Epithelial cell of proximal tubule (primary cell): Measurements from ENCODE around the gene CHN2. TPM values are rescaled to one million over a fixed set of nuclear protein-coding genes. Genes with fewer than 3 reads are reported as not detected.

Experiments
- DNase-seq: peaks from one replicate; pipeline ENCODE4 v3.0.0-alpha.2; 2011; ENCODE audit warnings: low read depth
- H3K4me3 ChIP-seq: 2 replicates; pipeline ENCODE4 v1.5.1; 2011; ENCODE audit warnings: low read depth, mild to moderate bottlenecking, low read length
- CTCF ChIP-seq: conservative IDR thresholded peaks from 2 replicates; pipeline ENCODE4 v1.5.1; 2012; ENCODE audit warnings: low read depth, mild to moderate bottlenecking, low read length
- total RNA-seq: library from RNA; depleted of rRNA; stranded (reverse); fragments of >200 nt; gene quantifications from 2 replicates; pipeline ENCODE4 v1.2.3, GENCODE V29; 2015

The CHN2 gene
- total RNA-seq, 1 donor from 2014 or later = 0.35 TPM

GRCh38 chr7:29331163-29331562, 136.6 kb downstream of the CHN2 start:
- no peak overlapping the region for H3K4me3 ChIP-seq
- DNase-seq = no peak
- no peak for TF ChIP-seq CTCF

DNA sequence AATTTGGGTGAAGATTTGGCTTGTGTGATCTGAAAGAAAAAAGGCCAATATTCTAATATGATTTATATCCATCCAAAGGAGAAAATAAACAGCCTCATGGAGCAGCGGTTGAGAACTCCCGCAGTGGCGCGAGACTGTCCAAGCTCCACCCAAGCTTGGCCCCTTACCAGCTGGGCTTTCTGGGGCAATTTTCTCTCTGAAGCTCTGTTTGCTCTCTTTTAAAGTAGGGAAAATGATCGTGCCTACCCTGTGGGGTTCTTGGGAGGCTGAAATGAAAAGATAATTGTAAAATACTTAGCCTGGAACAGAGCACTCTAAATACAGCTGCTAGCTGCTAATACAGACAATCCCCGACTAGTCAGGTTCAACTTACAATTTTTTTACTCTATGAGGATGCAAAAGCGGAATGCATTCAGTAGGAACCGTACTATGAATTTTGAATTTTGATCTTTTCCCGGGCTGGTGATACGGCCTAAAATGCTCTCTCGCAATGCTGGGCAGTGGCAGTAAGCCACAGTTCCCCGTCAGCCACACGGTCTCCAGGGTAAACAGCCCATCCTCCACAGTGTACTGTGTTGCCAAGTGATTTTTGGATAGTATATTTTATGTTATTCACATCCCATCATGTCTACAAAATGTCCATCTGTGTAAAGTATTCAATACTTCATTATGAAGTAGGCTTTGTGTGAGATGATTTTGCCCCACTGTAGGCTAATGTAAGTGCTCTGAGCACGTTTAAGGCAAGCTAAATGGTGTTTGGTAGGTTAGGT, 137.7 kb downstream of the CHN2 start:
- DNase-seq = no peak
- no peak for TF ChIP-seq CTCF
- H3K4me3 ChIP-seq = no peak overlapping the region

DNA sequence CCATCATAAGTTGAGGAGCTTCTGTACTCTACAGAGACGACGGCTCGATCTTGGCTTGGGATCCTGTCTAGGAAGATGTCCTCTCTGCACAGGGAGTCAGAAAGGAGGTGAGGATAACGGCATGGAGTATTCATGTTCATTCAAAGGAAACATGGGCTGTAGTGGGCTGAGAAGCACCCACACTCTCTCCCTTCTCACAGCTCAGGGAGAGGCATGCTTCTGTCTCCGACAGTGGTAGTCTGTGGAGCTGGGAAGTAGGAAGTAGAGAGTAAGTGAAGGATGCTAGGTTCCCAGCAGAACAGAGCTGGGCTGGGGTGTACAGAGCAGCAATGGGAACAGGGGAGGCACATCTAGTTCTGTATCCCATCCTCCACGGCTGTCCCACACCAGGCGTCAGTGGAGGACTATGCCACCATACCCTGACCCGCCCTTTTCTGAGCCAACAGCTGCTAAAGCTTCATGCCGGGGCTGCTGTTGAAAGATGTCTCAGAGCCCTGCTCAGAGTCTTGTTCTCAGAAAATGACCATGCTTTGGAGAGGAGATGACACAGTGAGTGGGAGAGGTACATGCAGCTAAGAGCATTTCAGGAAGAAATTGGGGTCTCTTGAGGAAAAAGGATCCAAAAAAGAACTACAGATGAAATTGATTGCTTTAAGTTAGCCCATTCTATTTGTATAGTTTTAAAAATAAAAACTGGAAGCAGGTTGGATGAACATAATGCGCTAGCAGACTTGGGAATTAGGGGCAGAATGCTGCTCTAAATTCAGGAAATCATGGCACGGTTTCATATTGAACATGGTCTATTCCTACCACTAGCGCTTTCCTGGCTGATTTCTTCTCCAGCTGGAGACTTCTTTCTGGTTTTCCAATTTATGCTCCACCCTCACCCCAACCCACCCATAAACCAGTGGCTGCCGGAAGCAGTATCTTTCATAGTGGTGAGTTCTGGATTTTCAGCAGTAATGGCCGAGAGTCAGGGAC, 138.6 kb downstream of the CHN2 start:
- TF ChIP-seq CTCF = no peak

DNA sequence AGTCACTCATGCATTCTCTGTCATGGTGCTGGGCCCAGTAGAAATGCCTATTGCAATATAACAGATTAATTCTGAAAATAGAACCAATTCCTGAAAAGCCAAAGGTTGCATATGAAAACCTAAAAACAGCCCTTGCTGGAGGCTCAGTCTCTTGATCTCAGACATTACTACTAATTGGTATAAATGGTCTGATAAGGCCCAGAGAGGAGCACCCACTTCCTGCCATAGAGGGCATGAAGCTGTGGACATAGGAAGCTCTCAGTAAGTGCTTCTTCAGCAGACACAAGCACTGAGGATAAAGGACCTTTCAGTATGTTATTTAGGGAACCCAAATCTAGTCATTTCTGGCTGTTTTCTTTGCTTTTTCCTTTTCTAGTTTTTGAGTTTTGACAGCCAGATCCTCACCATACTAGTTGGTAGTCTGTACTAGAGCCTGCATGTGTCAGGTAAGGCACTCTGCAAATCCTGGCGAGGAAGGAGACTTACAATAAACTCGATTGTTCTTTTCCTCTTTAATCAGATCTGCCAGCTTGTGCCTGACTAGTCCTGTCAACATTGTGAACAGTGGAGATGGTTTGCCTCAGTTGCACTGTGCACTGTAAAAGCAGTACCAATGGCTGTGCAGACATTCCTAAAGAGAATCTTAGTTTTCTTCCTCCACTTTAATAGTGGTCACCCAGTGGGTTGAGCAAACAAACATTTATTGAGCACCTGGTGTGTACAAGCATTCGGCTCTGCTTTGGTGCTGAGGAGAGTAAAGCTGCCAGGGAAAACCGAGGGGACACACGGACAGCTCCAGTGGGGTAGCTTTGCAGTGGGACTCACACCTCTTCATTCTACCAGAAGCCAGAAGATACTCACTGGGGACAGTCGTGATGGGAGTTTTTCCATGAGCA, 140.9 kb downstream of the CHN2 start:
- no peak for DNase-seq
- H3K4me3 ChIP-seq = no peak overlapping the region
- TF ChIP-seq CTCF = no peak

More for the DNA sequence above, 138.6 kb downstream of the CHN2 start:
- DNase-seq = no peak
- no peak overlapping the region for H3K4me3 ChIP-seq

- DNase-seq = no peak
- no peak for TF ChIP-seq CTCF
- no peak overlapping the region for H3K4me3 ChIP-seq
Measured at GRCh38 chr7:29337546-29338116, 143.1 kb downstream of the CHN2 start.

- no peak overlapping the region for H3K4me3 ChIP-seq
- TF ChIP-seq CTCF = no peak
- no peak for DNase-seq
Measured at GRCh38 chr7:29340696-29341095, 146.1 kb downstream of the CHN2 start.
